Calu3 (cell line): Measurements from ENCODE around the gene XIRP1. TPM values are rescaled to one million over a fixed set of nuclear protein-coding genes. Genes with fewer than 3 reads are reported as not detected.
A peak's percentile ranks its signal among the peaks of the same experiment; 100 is the strongest.

Experiments
- BruUV-seq: library from RNA; stranded (reverse); fragments of 400-500 nt; replicated peaks from 2 replicates; lab custom pipeline; 2021; lab: Mats Ljungman, UMichigan
- CTCF ChIA-PET: fragments of 300-600 bp; sonication (Branson Sonifier 250); formaldehyde crosslinking; loops from one replicate; lab custom pipeline; 2022; ENCODE audit warnings: antibody characterized with exemption; lab: Charles Lee
- DNase-seq: peaks from one replicate; pipeline ENCODE4 v3.0.0; 2022
- H3K27ac Mint-ChIP-seq: one replicate; pipeline ENCODE4 v1.8.0; 2022; ENCODE audit warnings: mixed read lengths; ENCODE audit not compliant: unreplicated experiment
- H3K27me3 Mint-ChIP-seq: one replicate; pipeline ENCODE4 v1.8.0; 2022; ENCODE audit warnings: mixed read lengths; ENCODE audit not compliant: unreplicated experiment
- H3K36me3 Mint-ChIP-seq: one replicate; pipeline ENCODE4 v1.8.0; 2022; ENCODE audit warnings: mild to moderate bottlenecking, moderate library complexity, mixed read lengths; ENCODE audit not compliant: insufficient read depth, unreplicated experiment
- H3K4me1 Mint-ChIP-seq: one replicate; pipeline ENCODE4 v1.8.0; 2022; ENCODE audit warnings: mild to moderate bottlenecking, low read depth, mixed read lengths; ENCODE audit not compliant: unreplicated experiment
- H3K4me3 Mint-ChIP-seq: one replicate; pipeline ENCODE4 v1.8.0; 2022; ENCODE audit warnings: mild to moderate bottlenecking, low read depth, moderate library complexity, mixed read lengths; ENCODE audit not compliant: unreplicated experiment
- H3K9me3 Mint-ChIP-seq: one replicate; pipeline ENCODE4 v1.8.0; 2022; ENCODE audit warnings: low read depth, mixed read lengths; ENCODE audit not compliant: unreplicated experiment
- CTCF ChIP-seq: fragments of 200-600 bp; IDR thresholded peaks from one replicate; pipeline ENCODE4 v1.8.0; 2022; ENCODE audit warnings: antibody characterized with exemption; ENCODE audit not compliant: unreplicated experiment
- intact Hi-C: fragments of 100-400 bp; cut with micrococcal nuclease; formaldehyde crosslinking; loops from one replicate; pipeline ENCODE4 v1.10.0; 2022; ENCODE audit not compliant: unreplicated experiment
- total RNA-seq: library from RNA; stranded (reverse); gene quantifications from 2 replicates; pipeline ENCODE4 v1.2.3, GENCODE V29; 2022

Gene XIRP1
- total RNA-seq, 1 experiment from 2014 or later: not detected

GRCh38 chr3:39181408-39182335 is 10.7 kb downstream of the XIRP1 start:
- peak overlapping the region; percentile 76 for H3K4me3 Mint-ChIP-seq
- intact Hi-C loops: no loop called here
- CTCF ChIA-PET: no interaction called here
- H3K27me3 Mint-ChIP-seq: no peaks in the 10 kb centered on the region
- no peak for TF ChIP-seq CTCF
- H3K4me1 Mint-ChIP-seq: peaks cover 29% of the 10 kb centered on the region
- DNase-seq: no peak
- H3K36me3 Mint-ChIP-seq: peaks cover 23% of the 10 kb centered on the region
- no peaks in the 10 kb centered on the region for H3K9me3 Mint-ChIP-seq
- no TSS peak for BruUV-seq
- no peak overlapping the region for H3K27ac Mint-ChIP-seq

- BruUV-seq: no TSS peak
- CTCF ChIA-PET: interaction anchor here (0.7 kb wide), 1 partner anchor 56 kb away, joined by 3 read pairs; no protein-coding TSS in a partner anchor
- Mint-ChIP-seq H3K9me3 (no peaks in the 10 kb centered on the region), H3K4me3 (peak overlapping the region; percentile 76), H3K27ac (peak overlapping the region; percentile 68), H3K4me1 (peaks cover 29% of the 10 kb centered on the region), H3K27me3 (no peaks in the 10 kb centered on the region), H3K36me3 (peaks cover 23% of the 10 kb centered on the region)
- DNase-seq: peak; percentile 89
- no peak for TF ChIP-seq CTCF
- intact Hi-C loops: no loop called here
Observed at GRCh38 chr3:39180546-39181346, 11.6 kb downstream of the XIRP1 start.

- intact Hi-C loops: no loop called here
- peaks cover 23% of the 10 kb centered on the region for H3K36me3 Mint-ChIP-seq
- H3K9me3 Mint-ChIP-seq: no peaks in the 10 kb centered on the region
- H3K4me1 Mint-ChIP-seq: peaks cover 29% of the 10 kb centered on the region
- CTCF ChIA-PET: interaction anchor here (0.7 kb wide), 1 partner anchor 55 kb away, joined by 3 read pairs; no protein-coding TSS in a partner anchor
- no peak for TF ChIP-seq CTCF
- BruUV-seq: no TSS peak
- H3K27me3 Mint-ChIP-seq: no peaks in the 10 kb centered on the region
- H3K4me3 Mint-ChIP-seq: peak overlapping the region; percentile 76
- H3K27ac Mint-ChIP-seq: peak overlapping the region; percentile 68
- DNase-seq: no peak
Observed at GRCh38 chr3:39180183-39180545, 12.2 kb downstream of the XIRP1 start.

GRCh38 chr3:39178553-39178952 is 13.8 kb downstream of the XIRP1 start:
- H3K36me3 Mint-ChIP-seq: peaks cover 23% of the 10 kb centered on the region
- intact Hi-C loops: loop anchor here (5.0 kb wide), 1 partner anchor 51 kb away; no protein-coding TSS in a partner anchor
- no peak overlapping the region for H3K27ac Mint-ChIP-seq
- H3K27me3 Mint-ChIP-seq: no peaks in the 10 kb centered on the region
- CTCF ChIA-PET: interaction anchor here (1.2 to 1.9 kb wide), 4 partner anchors 13 to 110 kb away, joined by 4 to 10 read pairs (median 5); partner anchors contain the start of gene XIRP1
- no peak overlapping the region for H3K4me3 Mint-ChIP-seq
- no TSS peak for BruUV-seq
- no peak for TF ChIP-seq CTCF
- H3K9me3 Mint-ChIP-seq: no peaks in the 10 kb centered on the region
- no peak for DNase-seq
- H3K4me1 Mint-ChIP-seq: peaks cover 29% of the 10 kb centered on the region
